ENCODE data around the gene ABCB4.

Gene ABCB4

DNA sequence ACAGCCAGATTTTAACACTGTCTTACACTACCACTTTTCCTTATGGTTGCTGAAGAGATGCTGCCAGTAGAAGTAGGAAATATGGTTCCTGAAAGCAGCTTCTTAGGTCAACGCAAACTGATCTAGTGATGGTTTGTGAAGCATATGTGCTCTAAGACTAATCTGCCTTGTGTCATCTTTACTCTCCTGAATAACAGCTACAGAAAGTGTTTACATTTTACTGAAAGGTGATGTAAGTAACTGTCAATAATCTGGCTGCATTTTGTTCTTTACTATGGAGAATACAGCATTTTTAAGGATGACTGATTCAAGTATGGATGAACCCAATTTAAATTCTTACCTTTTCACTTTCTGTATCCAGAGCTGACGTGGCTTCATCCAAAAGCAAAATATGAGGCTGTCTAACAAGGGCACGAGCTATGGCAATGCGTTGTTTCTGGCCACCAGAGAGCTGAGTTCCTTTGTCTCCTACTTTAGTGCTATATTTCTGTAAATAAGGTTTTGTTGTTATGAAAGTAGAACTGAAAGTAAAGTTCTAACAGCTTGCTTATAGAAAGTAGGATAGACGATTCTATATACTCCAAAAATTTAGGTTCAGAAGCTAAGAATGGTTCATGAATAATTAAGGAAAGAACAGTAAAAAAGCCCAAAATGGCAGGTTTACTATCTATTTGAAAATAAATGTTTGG, 30.2 kb upstream of the ABCB4 start:
- 78 to 93% methylated on average over 4 of the region's 5 CpGs for WGBS, 2 experiments (ENCODE audit: insufficient coverage in 2 of 2)
- no peaks in the 10 kb centered on the region for H3K36me3 ChIP-seq (ENCODE audit: control insufficient read depth, insufficient read depth, low read length)
- H3K4me3 ChIP-seq (ENCODE audit: extremely low read depth, insufficient read depth, low read length, poor library complexity, severe bottlenecking) = no peak overlapping the region
- H3K4me1 ChIP-seq (ENCODE audit: control insufficient read depth, insufficient read depth, low read length, poor library complexity, severe bottlenecking) = no peaks in the 10 kb centered on the region
- no peak overlapping the region for H3K27ac ChIP-seq (ENCODE audit: low read depth, low read length, severe bottlenecking)
- no peaks in the 10 kb centered on the region for H3K9me3 ChIP-seq (ENCODE audit: control insufficient read depth, low read length)

DNA sequence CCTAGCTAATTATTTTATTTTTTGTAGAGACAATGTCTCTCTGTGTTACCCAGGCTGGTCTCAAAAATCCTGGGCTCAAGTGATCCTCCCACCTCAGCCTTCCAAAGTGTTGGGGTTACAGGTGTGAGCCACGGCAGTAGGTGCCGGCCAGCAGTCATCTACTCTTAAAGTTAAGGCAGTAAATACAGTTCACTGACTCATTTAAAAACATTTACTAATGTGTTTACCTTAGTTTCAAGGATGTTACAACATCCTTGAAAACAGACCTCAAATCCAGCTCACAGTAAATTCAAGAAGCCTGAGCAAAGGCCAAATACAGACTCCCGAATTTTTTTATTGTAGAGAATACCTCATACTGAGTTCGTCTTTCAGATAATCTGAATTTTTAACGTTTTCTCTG, 29.6 kb upstream of the ABCB4 start:
- Histone ChIP-seq H3K4me1 (ENCODE audit: control insufficient read depth, insufficient read depth, low read length, poor library complexity, severe bottlenecking) (no peaks in the 10 kb centered on the region), H3K9me3 (ENCODE audit: control insufficient read depth, low read length) (no peaks in the 10 kb centered on the region), H3K4me3 (ENCODE audit: extremely low read depth, insufficient read depth, low read length, poor library complexity, severe bottlenecking) (no peak overlapping the region), H3K27ac (ENCODE audit: low read depth, low read length, severe bottlenecking) (no peak overlapping the region), H3K36me3 (ENCODE audit: control insufficient read depth, insufficient read depth, low read length) (no peaks in the 10 kb centered on the region)
- WGBS, 2 experiments (ENCODE audit: insufficient coverage in 2 of 2) = no CpG with 5 or more reads among the region's 5 CpGs

DNA sequence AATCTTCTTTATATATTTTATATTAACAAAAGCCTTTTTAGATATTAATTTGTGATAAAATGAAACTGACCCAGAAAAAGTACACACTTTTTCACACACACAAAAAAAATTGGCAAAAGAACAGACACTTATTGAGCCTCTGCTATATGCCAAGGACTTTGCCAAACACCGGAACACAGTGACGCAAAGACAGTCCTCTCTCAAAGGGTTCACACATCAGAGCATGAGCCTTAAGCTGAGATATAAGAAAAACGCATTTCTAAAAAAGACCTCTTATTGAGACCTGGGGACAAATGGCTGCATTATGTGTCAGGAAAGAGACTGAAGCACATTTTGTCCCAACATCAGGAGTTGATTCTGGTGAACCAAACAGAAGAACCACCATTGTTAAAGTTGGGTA, 24.0 kb upstream of the ABCB4 start:
- WGBS, 2 experiments (ENCODE audit: insufficient coverage in 2 of 2) = 97 to 100% methylated on average over 3 of the region's 3 CpGs
- Histone ChIP-seq H3K9me3 (ENCODE audit: control insufficient read depth, low read length) (no peaks in the 10 kb centered on the region), H3K27ac (ENCODE audit: low read depth, low read length, severe bottlenecking) (no peak overlapping the region), H3K4me3 (ENCODE audit: extremely low read depth, insufficient read depth, low read length, poor library complexity, severe bottlenecking) (no peak overlapping the region), H3K36me3 (ENCODE audit: control insufficient read depth, insufficient read depth, low read length) (no peaks in the 10 kb centered on the region), H3K4me1 (ENCODE audit: control insufficient read depth, insufficient read depth, low read length, poor library complexity, severe bottlenecking) (no peaks in the 10 kb centered on the region)

DNA sequence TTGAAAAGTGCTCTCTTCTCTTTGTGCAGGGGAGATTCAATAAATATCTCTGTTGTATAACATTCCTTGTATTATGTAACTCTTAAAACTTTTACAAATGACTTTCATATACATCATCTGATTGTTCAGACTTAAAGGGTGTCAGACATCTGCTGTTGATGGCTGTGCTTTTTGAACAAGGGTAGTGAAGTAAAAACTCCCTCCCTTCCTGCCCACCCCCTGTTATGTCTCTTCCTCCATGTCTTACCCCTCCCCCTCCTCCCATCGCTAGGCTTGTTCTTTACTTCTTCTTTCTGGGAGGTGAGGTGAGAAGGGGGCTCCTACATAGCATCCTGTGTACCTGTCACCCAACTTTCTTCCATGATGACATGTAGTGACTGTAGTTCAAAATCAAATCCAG, 23.4 kb upstream of the ABCB4 start:
- H3K27ac ChIP-seq (ENCODE audit: low read depth, low read length, severe bottlenecking) = no peak overlapping the region
- no peaks in the 10 kb centered on the region for H3K36me3 ChIP-seq (ENCODE audit: control insufficient read depth, insufficient read depth, low read length)
- H3K4me3 ChIP-seq (ENCODE audit: extremely low read depth, insufficient read depth, low read length, poor library complexity, severe bottlenecking) = no peak overlapping the region
- H3K9me3 ChIP-seq (ENCODE audit: control insufficient read depth, low read length) = no peaks in the 10 kb centered on the region
- no CpG with 5 or more reads among the region's 1 CpG for WGBS, 2 experiments (ENCODE audit: insufficient coverage in 2 of 2)
- no peaks in the 10 kb centered on the region for H3K4me1 ChIP-seq (ENCODE audit: control insufficient read depth, insufficient read depth, low read length, poor library complexity, severe bottlenecking)

- Histone ChIP-seq H3K4me1 (ENCODE audit: control insufficient read depth, insufficient read depth, low read length, poor library complexity, severe bottlenecking) (no peaks in the 10 kb centered on the region), H3K4me3 (ENCODE audit: extremely low read depth, insufficient read depth, low read length, poor library complexity, severe bottlenecking) (no peak overlapping the region), H3K27ac (ENCODE audit: low read depth, low read length, severe bottlenecking) (no peak overlapping the region), H3K36me3 (ENCODE audit: control insufficient read depth, insufficient read depth, low read length) (no peaks in the 10 kb centered on the region), H3K9me3 (ENCODE audit: control insufficient read depth, low read length) (no peaks in the 10 kb centered on the region)
- 89 to 90% methylated on average over 1 to 2 of the region's 3 CpGs for WGBS, 2 experiments (ENCODE audit: insufficient coverage in 2 of 2)
Measured at GRCh38 chr7:87497482-87497881, 22.0 kb upstream of the ABCB4 start.

DNA sequence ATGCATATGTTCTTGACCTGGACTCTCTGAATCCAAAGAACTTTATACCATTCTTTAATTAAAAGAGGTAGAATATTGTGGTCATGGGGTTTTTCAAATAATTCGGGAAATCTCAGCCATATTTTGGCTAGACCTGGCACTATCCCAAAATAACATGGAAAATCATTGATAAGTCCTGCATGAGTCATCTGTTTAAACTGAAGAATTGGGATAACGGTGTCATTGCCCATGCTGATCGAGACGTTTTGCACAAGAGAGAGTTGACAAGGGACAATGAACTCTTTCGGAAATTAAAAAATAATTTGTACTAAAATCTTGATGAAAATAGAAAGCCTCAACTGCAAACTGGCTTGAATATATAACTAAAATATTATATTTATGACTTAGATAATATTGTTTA, 19.9 kb upstream of the ABCB4 start:
- Histone ChIP-seq H3K36me3 (ENCODE audit: control insufficient read depth, insufficient read depth, low read length) (no peaks in the 10 kb centered on the region), H3K4me1 (ENCODE audit: control insufficient read depth, insufficient read depth, low read length, poor library complexity, severe bottlenecking) (no peaks in the 10 kb centered on the region), H3K4me3 (ENCODE audit: extremely low read depth, insufficient read depth, low read length, poor library complexity, severe bottlenecking) (no peak overlapping the region), H3K9me3 (ENCODE audit: control insufficient read depth, low read length) (no peaks in the 10 kb centered on the region), H3K27ac (ENCODE audit: low read depth, low read length, severe bottlenecking) (no peak overlapping the region)
- WGBS, 2 experiments (ENCODE audit: insufficient coverage in 2 of 2) = 74% methylated on average over 4 of the region's 5 CpGs; no CpG with 5 or more reads in 1 of the 2 experiments

DNA sequence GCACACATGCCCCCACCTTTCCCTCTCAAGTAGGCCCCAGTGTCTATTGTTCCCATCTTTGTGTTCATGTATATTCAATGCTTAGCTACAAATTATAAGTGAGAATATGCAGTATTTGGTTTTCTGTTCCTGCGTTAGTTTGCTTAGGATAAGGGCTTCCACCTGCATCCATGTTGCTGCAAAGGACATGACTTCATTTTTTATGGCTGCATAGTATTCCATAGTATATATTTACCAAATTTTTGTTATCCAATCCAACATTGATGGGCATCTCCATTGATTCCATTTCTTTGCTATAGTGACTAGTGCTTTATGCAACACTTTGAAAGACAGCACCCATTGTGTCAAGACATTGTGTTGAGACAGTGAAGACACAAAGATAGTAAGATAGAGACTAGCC, 19.0 kb upstream of the ABCB4 start:
- no peak overlapping the region for H3K4me3 ChIP-seq (ENCODE audit: extremely low read depth, insufficient read depth, low read length, poor library complexity, severe bottlenecking)
- no peaks in the 10 kb centered on the region for H3K36me3 ChIP-seq (ENCODE audit: control insufficient read depth, insufficient read depth, low read length)
- H3K9me3 ChIP-seq (ENCODE audit: control insufficient read depth, low read length) = no peaks in the 10 kb centered on the region
- no peaks in the 10 kb centered on the region for H3K4me1 ChIP-seq (ENCODE audit: control insufficient read depth, insufficient read depth, low read length, poor library complexity, severe bottlenecking)
- WGBS, 2 experiments (ENCODE audit: insufficient coverage in 2 of 2) = no CpG with 5 or more reads among the region's 1 CpG
- no peak overlapping the region for H3K27ac ChIP-seq (ENCODE audit: low read depth, low read length, severe bottlenecking)

DNA sequence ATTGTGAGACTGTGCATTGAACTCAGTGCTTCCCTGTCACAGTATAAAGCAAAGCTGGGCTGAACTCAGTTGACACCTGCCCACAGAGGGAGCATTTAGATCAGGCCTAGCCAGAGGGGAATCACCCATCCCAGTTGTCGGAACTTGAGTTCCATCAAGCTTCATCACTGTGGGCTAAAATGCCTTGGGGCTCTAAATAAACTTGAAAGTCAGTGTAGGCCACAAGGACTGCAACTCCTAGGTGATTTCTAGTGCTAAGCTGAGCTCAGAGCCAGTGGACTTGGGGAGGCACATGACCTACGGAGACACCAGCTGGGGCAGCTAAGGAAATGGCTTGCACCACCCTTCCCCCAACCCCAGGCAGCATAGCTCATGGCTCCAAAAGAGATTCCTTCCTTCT, 7.7 kb upstream of the ABCB4 start:
- no peaks in the 10 kb centered on the region for H3K36me3 ChIP-seq (ENCODE audit: control insufficient read depth, insufficient read depth, low read length)
- H3K4me1 ChIP-seq (ENCODE audit: control insufficient read depth, insufficient read depth, low read length, poor library complexity, severe bottlenecking) = no peaks in the 10 kb centered on the region
- H3K9me3 ChIP-seq (ENCODE audit: control insufficient read depth, low read length) = no peaks in the 10 kb centered on the region
- WGBS, 2 experiments (ENCODE audit: insufficient coverage in 2 of 2) = 80 to 100% methylated on average over 1 to 2 of the region's 2 CpGs
- no peak overlapping the region for H3K4me3 ChIP-seq (ENCODE audit: extremely low read depth, insufficient read depth, low read length, poor library complexity, severe bottlenecking)
- H3K27ac ChIP-seq (ENCODE audit: low read depth, low read length, severe bottlenecking) = no peak overlapping the region

DNA sequence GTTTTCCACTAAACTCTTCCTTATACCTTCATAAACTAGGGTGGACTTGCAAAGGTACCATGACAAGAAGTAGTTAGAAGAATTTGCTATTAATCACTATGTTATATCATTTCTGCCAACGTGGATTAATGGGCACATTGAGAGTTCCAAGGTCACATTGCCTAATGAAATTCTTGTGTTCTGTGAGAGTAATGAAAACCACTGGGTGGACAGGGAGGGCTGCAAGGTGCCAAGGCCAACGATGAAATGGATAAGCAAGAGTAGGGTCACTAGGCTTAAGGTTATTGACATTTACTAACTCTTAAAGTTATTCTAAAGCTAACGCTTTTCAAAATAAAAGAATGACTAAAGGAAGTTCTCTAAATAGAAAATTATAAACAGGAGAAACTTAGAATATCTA, 6.6 kb upstream of the ABCB4 start:
- 86% methylated on average over 1 of the region's 3 CpGs; no CpG with 5 or more reads in 1 of the 2 experiments for WGBS, 2 experiments (ENCODE audit: insufficient coverage in 2 of 2)
- H3K36me3 ChIP-seq (ENCODE audit: control insufficient read depth, insufficient read depth, low read length) = no peaks in the 10 kb centered on the region

DNA sequence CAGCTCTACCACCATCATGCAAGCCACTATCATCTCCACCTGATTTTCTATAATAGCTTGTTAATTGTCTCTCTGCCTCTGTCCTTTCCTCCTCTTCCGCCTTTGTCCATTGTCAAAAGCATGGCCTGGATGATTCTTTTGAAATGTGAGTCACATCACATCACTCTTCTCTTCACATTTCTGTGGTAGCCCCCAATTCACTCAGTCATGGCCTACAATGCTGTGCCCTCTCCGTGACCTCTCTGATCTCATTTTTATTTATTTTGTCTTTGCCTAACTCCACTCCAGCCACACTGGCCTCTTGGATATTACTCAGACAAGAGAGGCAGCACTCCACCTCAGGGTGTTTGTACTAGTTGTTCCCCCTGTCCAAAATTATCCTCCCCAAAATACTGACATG, 4.9 kb upstream of the ABCB4 start:
- WGBS, 2 experiments (ENCODE audit: insufficient coverage in 2 of 2) = 83 to 90% methylated on average over 2 of the region's 2 CpGs
- Histone ChIP-seq H3K27ac (ENCODE audit: low read depth, low read length, severe bottlenecking) (no peak overlapping the region), H3K9me3 (ENCODE audit: control insufficient read depth, low read length) (no peaks in the 10 kb centered on the region), H3K4me3 (ENCODE audit: extremely low read depth, insufficient read depth, low read length, poor library complexity, severe bottlenecking) (no peak overlapping the region), H3K36me3 (ENCODE audit: control insufficient read depth, insufficient read depth, low read length) (no peaks in the 10 kb centered on the region), H3K4me1 (ENCODE audit: control insufficient read depth, insufficient read depth, low read length, poor library complexity, severe bottlenecking) (no peaks in the 10 kb centered on the region)

More for the DNA sequence above, 6.6 kb upstream of the ABCB4 start:
- no peaks in the 10 kb centered on the region for H3K4me1 ChIP-seq (ENCODE audit: control insufficient read depth, insufficient read depth, low read length, poor library complexity, severe bottlenecking)
- H3K9me3 ChIP-seq (ENCODE audit: control insufficient read depth, low read length) = no peaks in the 10 kb centered on the region
- H3K4me3 ChIP-seq (ENCODE audit: extremely low read depth, insufficient read depth, low read length, poor library complexity, severe bottlenecking) = no peak overlapping the region
- no peak overlapping the region for H3K27ac ChIP-seq (ENCODE audit: low read depth, low read length, severe bottlenecking)

DNA sequence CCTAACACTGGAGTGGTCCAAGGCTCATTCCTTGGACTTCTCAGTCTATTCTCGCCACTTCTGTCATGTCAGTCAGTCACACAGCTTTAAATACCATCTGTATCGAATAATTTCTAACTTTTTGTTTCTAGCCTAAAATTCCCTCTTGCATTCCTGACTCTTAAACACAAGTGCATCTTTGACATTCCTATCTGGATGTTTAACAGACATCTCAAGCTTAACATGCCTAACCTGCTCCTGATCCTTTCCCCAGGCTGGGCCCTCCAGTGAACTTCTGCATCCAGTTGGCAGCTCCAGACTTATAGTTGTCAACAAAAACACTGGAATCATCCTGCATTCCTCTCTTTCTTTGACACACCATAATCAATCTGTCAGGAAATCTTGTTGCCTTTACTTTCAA, 4.5 kb upstream of the ABCB4 start:
- WGBS, 2 experiments (ENCODE audit: insufficient coverage in 2 of 2) = 90 to 95% methylated on average over 2 of the region's 2 CpGs
- no peaks in the 10 kb centered on the region for H3K9me3 ChIP-seq (ENCODE audit: control insufficient read depth, low read length)

More for the DNA sequence above, 4.5 kb upstream of the ABCB4 start:
- Histone ChIP-seq H3K27ac (ENCODE audit: low read depth, low read length, severe bottlenecking) (peak overlapping the region; percentile 43), H3K36me3 (ENCODE audit: control insufficient read depth, insufficient read depth, low read length) (no peaks in the 10 kb centered on the region), H3K4me1 (ENCODE audit: control insufficient read depth, insufficient read depth, low read length, poor library complexity, severe bottlenecking) (peaks cover 2% of the 10 kb centered on the region), H3K4me3 (ENCODE audit: extremely low read depth, insufficient read depth, low read length, poor library complexity, severe bottlenecking) (no peak overlapping the region)
